ENCODE results near the gene LILRA5. TPM values are rescaled to one million over a fixed set of nuclear protein-coding genes. Genes with fewer than 3 reads are reported as not detected.
"Not testable (repeated sequence)": the region's sequence is repeated elsewhere in the genome, so short reads cannot be mapped to it uniquely, and the experiment has no call there.

LILRA5 gene
- total and polyA plus RNA-seq, 2 donors (not counting 1 experiment from before 2014, with no cell fraction given): 1.8 TPM; not detected in 1

- ATAC-seq (ENCODE audit: low read depth): no peak
These were observed 33.5 kb downstream of the LILRA5 start for GRCh38 chr19:54279406-54279962.

GRCh38 chr19:54278571-54279195 is 34.3 kb downstream of the LILRA5 start:
- H3K27ac ChIP-seq (ENCODE audit: low read length in 2 of 2); H3K9ac ChIP-seq (ENCODE audit: low read length); H3K4me2 ChIP-seq (replicated peaks; ENCODE audit: low read depth, low read length, poor library complexity, severe bottlenecking); H2AFZ ChIP-seq (ENCODE audit: insufficient read depth, low read depth, low read length, poor library complexity, severe bottlenecking); H3K9me3 ChIP-seq (ENCODE audit: control extremely low read depth in 1 of 3, control insufficient read depth in 2 of 3, insufficient read depth in 1 of 3, low read length in 2 of 3); H3K36me3 ChIP-seq (replicated peaks in 1 of 2; ENCODE audit: control extremely low read depth in 1 of 2, control insufficient read depth in 1 of 2, extremely low read depth in 1 of 2, insufficient read depth in 2 of 2, low read length in 1 of 2); H3K4me3 ChIP-seq (ENCODE audit: control extremely low read depth in 1 of 5, extremely low read depth in 1 of 5, insufficient read depth in 1 of 5, low read depth in 2 of 5, low read length in 4 of 5); H4K20me1 ChIP-seq (ENCODE audit: control insufficient read depth, insufficient read depth, low read length, poor library complexity, severe bottlenecking); H3K27ac Mint-ChIP-seq; H3K9me3 Mint-ChIP-seq (ENCODE audit: insufficient read depth); intact Hi-C loops (cut with micrococcal nuclease); H3K79me2 ChIP-seq (ENCODE audit: control insufficient read depth, insufficient read depth, low read length); ATAC-seq (ENCODE audit: low read depth); DNase-seq: not testable (repeated sequence)
- Histone ChIP-seq H3K4me1 (ENCODE audit: control insufficient read depth in 2 of 2, insufficient read depth in 2 of 2, low read length in 2 of 2) (peaks cover 41 to 42% of the 10 kb centered on the region in 2 donors), H3K27me3 (replicated peaks in 1 of 4; ENCODE audit: control extremely low read depth in 1 of 4, control insufficient read depth in 3 of 4, insufficient read depth in 4 of 4, low read length in 3 of 4) (peaks cover 0 to 27% (median 3%) of the 10 kb centered on the region in 4 experiments)
- WGBS (ENCODE audit: insufficient coverage): 93% methylated on average over 14 of the region's 15 CpGs
- H3K4me3 Mint-ChIP-seq: peak overlapping the region; percentile 34
- peaks cover 49% of the 10 kb centered on the region for H3K4me1 Mint-ChIP-seq
- H3K27me3 Mint-ChIP-seq: peaks cover 12% of the 10 kb centered on the region
- ChIA-PET POLR2A (interaction anchor here (0.6 kb wide), 1 partner anchor 116 kb away, joined by 4 read pairs; no protein-coding TSS in a partner anchor), CTCF (interaction anchor here (7.2 kb wide), 1 partner anchor 12 kb away, joined by 49 read pairs; no protein-coding TSS in a partner anchor)

More at GRCh38 chr19:54279406-54279962, 33.5 kb downstream of the LILRA5 start:
- Histone ChIP-seq H3K36me3 (replicated peaks in 1 of 2; ENCODE audit: control extremely low read depth in 1 of 2, control insufficient read depth in 1 of 2, extremely low read depth in 1 of 2, insufficient read depth in 2 of 2, low read length in 1 of 2) (no peaks in the 10 kb centered on the region), H3K9me3 (ENCODE audit: control extremely low read depth in 1 of 3, control insufficient read depth in 2 of 3, insufficient read depth in 1 of 3, low read length in 2 of 3) (peaks cover 0 to 8% (median 0%) of the 10 kb centered on the region in 3 donors), H3K4me3 (ENCODE audit: control extremely low read depth in 1 of 5, extremely low read depth in 1 of 5, insufficient read depth in 1 of 5, low read depth in 2 of 5, low read length in 4 of 5) (no peak overlapping the region), H3K4me2 (replicated peaks; ENCODE audit: low read depth, low read length, poor library complexity, severe bottlenecking) (peak overlapping the region; percentile 52), H3K79me2 (ENCODE audit: control insufficient read depth, insufficient read depth, low read length) (no peaks in the 10 kb centered on the region), H3K27me3 (replicated peaks in 1 of 4; ENCODE audit: control extremely low read depth in 1 of 4, control insufficient read depth in 3 of 4, insufficient read depth in 4 of 4, low read length in 3 of 4) (peaks cover 0 to 27% (median 3%) of the 10 kb centered on the region in 4 experiments), H3K9ac (ENCODE audit: low read length) (no peak overlapping the region), H3K27ac (ENCODE audit: low read length in 2 of 2) (no peak overlapping the region), H4K20me1 (ENCODE audit: control insufficient read depth, insufficient read depth, low read length, poor library complexity, severe bottlenecking) (no peaks in the 10 kb centered on the region), H3K4me1 (ENCODE audit: control insufficient read depth in 2 of 2, insufficient read depth in 2 of 2, low read length in 2 of 2) (peaks cover 46 to 49% of the 10 kb centered on the region in 2 donors), H2AFZ (ENCODE audit: insufficient read depth, low read depth, low read length, poor library complexity, severe bottlenecking) (no peak overlapping the region)
- TF ChIP-seq EZH2 (IDR thresholded peaks at IDR 0.05; ENCODE audit: borderline replicate concordance, insufficient read depth, low read depth, low read length, poor library complexity, severe bottlenecking): no peak
- TF ChIP-seq CTCF (IDR thresholded peaks at IDR 0.05): no peak
- Mint-ChIP-seq H3K27ac (no peak overlapping the region), H3K4me3 (peak overlapping the region; percentile 47), H3K9me3 (ENCODE audit: insufficient read depth) (no peaks in the 10 kb centered on the region), H3K27me3 (peaks cover 5% of the 10 kb centered on the region), H3K4me1 (peaks cover 51% of the 10 kb centered on the region)
- DNase-seq: no peak
- POLR2A ChIA-PET: interaction anchor here (0.6 kb wide), 1 partner anchor 51 kb away, joined by 3 read pairs; no protein-coding TSS in a partner anchor
- no CpG with 5 or more reads among the region's 18 CpGs for WGBS (ENCODE audit: insufficient coverage)
- intact Hi-C loops (cut with micrococcal nuclease): no loop called here
- CTCF ChIA-PET: interaction anchor here (1.0 to 7.2 kb wide), 2 partner anchors 13 to 109 kb away, joined by 4 to 49 read pairs; no protein-coding TSS in a partner anchor

- H3K27ac Mint-ChIP-seq; H3K4me3 Mint-ChIP-seq; H4K20me1 ChIP-seq (ENCODE audit: control insufficient read depth, insufficient read depth, low read length, poor library complexity, severe bottlenecking); H3K27ac ChIP-seq (ENCODE audit: low read length in 2 of 2); ATAC-seq (ENCODE audit: low read depth); H3K4me2 ChIP-seq (replicated peaks; ENCODE audit: low read depth, low read length, poor library complexity, severe bottlenecking); DNase-seq; H3K9ac ChIP-seq (ENCODE audit: low read length); H2AFZ ChIP-seq (ENCODE audit: insufficient read depth, low read depth, low read length, poor library complexity, severe bottlenecking); intact Hi-C loops (cut with micrococcal nuclease); H3K9me3 Mint-ChIP-seq (ENCODE audit: insufficient read depth); H3K79me2 ChIP-seq (ENCODE audit: control insufficient read depth, insufficient read depth, low read length); H3K4me3 ChIP-seq (ENCODE audit: control extremely low read depth in 1 of 5, extremely low read depth in 1 of 5, insufficient read depth in 1 of 5, low read depth in 2 of 5, low read length in 4 of 5); H3K36me3 ChIP-seq (replicated peaks in 1 of 2; ENCODE audit: control extremely low read depth in 1 of 2, control insufficient read depth in 1 of 2, extremely low read depth in 1 of 2, insufficient read depth in 2 of 2, low read length in 1 of 2); H3K9me3 ChIP-seq (ENCODE audit: control extremely low read depth in 1 of 3, control insufficient read depth in 2 of 3, insufficient read depth in 1 of 3, low read length in 2 of 3): not testable (repeated sequence)
- peaks cover 16% of the 10 kb centered on the region for H3K27me3 Mint-ChIP-seq
- H3K27me3 ChIP-seq (replicated peaks in 1 of 4; ENCODE audit: control extremely low read depth in 1 of 4, control insufficient read depth in 3 of 4, insufficient read depth in 4 of 4, low read length in 3 of 4): peaks cover 0 to 27% (median 3%) of the 10 kb centered on the region in 4 experiments
- ChIA-PET POLR2A (interaction anchor here (0.6 kb wide), 1 partner anchor 117 kb away, joined by 4 read pairs; no protein-coding TSS in a partner anchor), CTCF (interaction anchor here (7.2 kb wide), 1 partner anchor 11 kb away, joined by 49 read pairs; no protein-coding TSS in a partner anchor)
- peaks cover 46% of the 10 kb centered on the region for H3K4me1 Mint-ChIP-seq
- 92% methylated on average over 13 of the region's 13 CpGs for WGBS (ENCODE audit: insufficient coverage)
- H3K4me1 ChIP-seq (ENCODE audit: control insufficient read depth in 2 of 2, insufficient read depth in 2 of 2, low read length in 2 of 2): peaks cover 35% of the 10 kb centered on the region in 2 donors
These were observed 34.9 kb downstream of the LILRA5 start for GRCh38 chr19:54278056-54278455.
